GM23338 (cell line): ENCODE measurements around the gene NPLOC4. TPM values are rescaled to one million over a fixed set of nuclear protein-coding genes. Genes with fewer than 3 reads are reported as not detected.

Source experiments
- ATAC-seq: fragments of 200-7000 bp; cut with Tn5 transposase; 3 replicates; pipeline ENCODE4 v1.9.1; 2020
- DNase-seq: peaks from one replicate; pipeline ENCODE4 v3.0.0-alpha.2; 2015; ENCODE audit warnings: low spot score
- H2AFZ ChIP-seq: fragments of 200-600 bp; sonication (generic); 2 replicates; pipeline ENCODE4 v1.8.0; 2016; ENCODE audit warnings: antibody characterized with exemption, mild to moderate bottlenecking, moderate library complexity
- H3F3A ChIP-seq: fragments of 200-600 bp; sonication (generic); replicated peaks from 2 replicates; pipeline ENCODE4 v1.8.0; 2017; ENCODE audit warnings: antibody characterized with exemption, mixed run types, low read depth
- H3K27ac ChIP-seq: fragments of 200-600 bp; sonication (generic); 2 replicates; pipeline ENCODE4 v1.6.1; 2016; ENCODE audit warnings: low read depth
- H3K27me3 ChIP-seq: fragments of 200-600 bp; sonication (generic); 2 replicates; pipeline ENCODE4 v1.8.0; 2016; ENCODE audit warnings: mild to moderate bottlenecking, mixed run types, moderate library complexity; ENCODE audit not compliant: insufficient read depth
- H3K36me3 ChIP-seq: fragments of 200-600 bp; sonication (generic); 2 replicates; pipeline ENCODE4 v1.8.0; 2016; ENCODE audit warnings: mild to moderate bottlenecking; ENCODE audit not compliant: insufficient read depth
- H3K4me1 ChIP-seq: fragments of 200-600 bp; sonication (generic); 2 replicates; pipeline ENCODE4 v1.8.0; 2016; ENCODE audit warnings: mild to moderate bottlenecking, moderate library complexity; ENCODE audit not compliant: insufficient read depth
- H3K4me2 ChIP-seq: fragments of 200-600 bp; sonication (generic); 2 replicates; pipeline ENCODE4 v1.7.1; 2017; ENCODE audit warnings: mixed run types
- H3K4me3 ChIP-seq: fragments of 200-600 bp; sonication (generic); 2 replicates; pipeline ENCODE4 v1.6.1; 2016; ENCODE audit warnings: mixed run types
- H3K79me2 ChIP-seq: fragments of 200-600 bp; sonication (generic); replicated peaks from 2 replicates; pipeline ENCODE4 v1.8.0; 2017; ENCODE audit warnings: mild to moderate bottlenecking; ENCODE audit not compliant: insufficient read depth
- H3K9me2 ChIP-seq: fragments of 200-600 bp; sonication (generic); 2 replicates; pipeline ENCODE4 v1.8.0; 2017; ENCODE audit not compliant: insufficient read depth
- H4K20me1 ChIP-seq: fragments of 200-600 bp; sonication (generic); replicated peaks from 2 replicates; pipeline ENCODE4 v1.8.0; 2017; ENCODE audit warnings: mild to moderate bottlenecking; ENCODE audit not compliant: insufficient read depth
- H3K27ac Mint-ChIP-seq: 2 replicates; pipeline ENCODE4 v1.8.0; 2020; ENCODE audit warnings: inconsistent platforms, mild to moderate bottlenecking, moderate library complexity, mixed read lengths
- H3K27me3 Mint-ChIP-seq: 3 replicates; pipeline ENCODE4 v1.8.0; 2022; ENCODE audit warnings: low read depth, mild to moderate bottlenecking, moderate library complexity, mixed read lengths, inconsistent platforms; ENCODE audit not compliant: insufficient read depth, poor library complexity
- H3K36me3 Mint-ChIP-seq: 3 replicates; pipeline ENCODE4 v1.8.0; 2021; ENCODE audit warnings: low read depth, mild to moderate bottlenecking, inconsistent platforms, moderate library complexity, mixed read lengths
- H3K4me1 Mint-ChIP-seq: 3 replicates; pipeline ENCODE4 v1.8.0; 2020; ENCODE audit warnings: mild to moderate bottlenecking, inconsistent platforms, mixed read lengths
- H3K4me3 Mint-ChIP-seq: 3 replicates; pipeline ENCODE4 v1.8.0; 2021; ENCODE audit warnings: moderate library complexity, mild to moderate bottlenecking, inconsistent platforms, mixed read lengths
- H3K9me3 Mint-ChIP-seq: 3 replicates; pipeline ENCODE4 v1.8.0; 2020; ENCODE audit warnings: moderate library complexity, mild to moderate bottlenecking, inconsistent platforms, mixed read lengths
- CREB1 ChIP-seq: fragments of 250-450 bp; sonication (Bioruptor Pico); IDR thresholded peaks from 2 replicates; pipeline ENCODE4 v1.5.0; 2020; ENCODE audit warnings: low read depth, mild to moderate bottlenecking, moderate library complexity
- CTCF ChIP-seq, 2 experiments: fragments of 200-600 bp in 1 of 2; sonication (generic) in 1 of 2; conservative IDR thresholded peaks; 2 replicates each; pipeline versions ENCODE4 v1.5.1 to v1.6.1; 2016 to 2017; ENCODE audit warnings: antibody characterized with exemption in 2 of 2, low read depth in 2 of 2, mild to moderate bottlenecking in 2 of 2, moderate library complexity in 1 of 2
- ETS1 ChIP-seq: IDR thresholded peaks from 2 replicates; pipeline ENCODE4 v1.6.1; 2016; ENCODE audit warnings: antibody characterized with exemption
- EZH2 ChIP-seq: fragments of 200-600 bp; sonication (generic); IDR thresholded peaks from one replicate; pipeline ENCODE4 v1.8.0; 2017; ENCODE audit warnings: antibody characterized with exemption, mild to moderate bottlenecking, low read depth; ENCODE audit not compliant: unreplicated experiment
- EZH2phosphoT487 ChIP-seq: fragments of 200-600 bp; sonication (generic); IDR thresholded peaks from one replicate; pipeline ENCODE4 v1.8.1; 2018; ENCODE audit warnings: antibody characterized with exemption; ENCODE audit not compliant: unreplicated experiment
- JUNB ChIP-seq: IDR thresholded peaks from one replicate; pipeline ENCODE4 v1.6.1; 2016; ENCODE audit warnings: antibody characterized with exemption; ENCODE audit not compliant: unreplicated experiment
- NANOG ChIP-seq: IDR thresholded peaks from 2 replicates; pipeline ENCODE4 v1.6.1; 2016; ENCODE audit warnings: antibody characterized with exemption, borderline replicate concordance
- POLR2AphosphoS5 ChIP-seq: IDR thresholded peaks from 2 replicates; pipeline ENCODE4 v1.6.1; 2016; ENCODE audit warnings: antibody characterized with exemption, low read depth
- REST ChIP-seq: IDR thresholded peaks from one replicate; pipeline ENCODE4 v1.6.1; 2018; ENCODE audit warnings: antibody characterized with exemption; ENCODE audit not compliant: unreplicated experiment
- STAT1 ChIP-seq: IDR thresholded peaks from one replicate; pipeline ENCODE4 v1.6.1; 2016; ENCODE audit warnings: antibody characterized with exemption; ENCODE audit not compliant: unreplicated experiment
- ZNF114 ChIP-seq: fragments of 250-450 bp; sonication (Bioruptor Pico); IDR thresholded peaks from 2 replicates; pipeline ENCODE4 v1.5.0; 2020; ENCODE audit warnings: mild to moderate bottlenecking, moderate library complexity
- ZNF331 ChIP-seq: fragments of 250-450 bp; sonication (Bioruptor Pico); IDR thresholded peaks from 2 replicates; pipeline ENCODE4 v1.5.0; 2020; ENCODE audit warnings: low read depth, mild to moderate bottlenecking, moderate library complexity
- ZNF462 ChIP-seq: fragments of 250-450 bp; sonication (Bioruptor Pico); IDR thresholded peaks from 2 replicates; pipeline ENCODE4 v1.5.0; 2020; ENCODE audit warnings: mild to moderate bottlenecking, moderate library complexity
- polyA plus RNA-seq: library from polyadenylated mRNA; unstranded; fragments of >200 nt; fragmentation: Nextera tagmentation; extraction: Ambion mirVana; gene quantifications from 2 replicates; pipeline ENCODE4 v1.2.1, GENCODE V29; 2016
- total RNA-seq: library from RNA; depleted of rRNA; stranded (reverse); fragments of >200 nt; shearing (Covaris generic); gene quantifications from 2 replicates; pipeline ENCODE4 v1.2.3, GENCODE V29; 2014

Gene NPLOC4
- total and polyA plus RNA-seq, 2 experiments from 2014 or later: 24.1 to 79.1 TPM

- Mint-ChIP-seq H3K27ac (peak overlapping the region; percentile 94), H3K9me3 (no peaks in the 10 kb centered on the region), H3K36me3 (peaks cover 41% of the 10 kb centered on the region), H3K4me3 (peak overlapping the region; percentile 89), H3K4me1 (peaks cover 22% of the 10 kb centered on the region), H3K27me3 (peaks cover 23% of the 10 kb centered on the region)
- no peaks in the 10 kb centered on the region; the same call in 1 of the 2 replicates for H3K36me3 ChIP-seq
- no peaks in the 10 kb centered on the region for H3K9me2 ChIP-seq
- H4K20me1 ChIP-seq: no peaks in the 10 kb centered on the region; the same call in 1 of the 2 replicates
- peak overlapping the region; percentile 99 for H3K4me3 ChIP-seq
- H2AFZ ChIP-seq: no peak overlapping the region
- H3K27ac ChIP-seq: peak overlapping the region; percentile 61; the same call in 1 of the 2 replicates
- peaks cover 15% of the 10 kb centered on the region for H3F3A ChIP-seq
- no peak for TF ChIP-seq ETS1
- no peak for TF ChIP-seq JUNB
- no peak for TF ChIP-seq ZNF462
- TF ChIP-seq CREB1: no peak
- no peak for TF ChIP-seq STAT1
- no peak for TF ChIP-seq POLR2AphosphoS5
- TF ChIP-seq CTCF (conservative IDR thresholded peaks at IDR 0.05; ENCODE audit: low read depth in 2 of 2): no peak
- no peak for TF ChIP-seq NANOG
- no peak for TF ChIP-seq EZH2
- TF ChIP-seq EZH2phosphoT487: no peak
- no peak for TF ChIP-seq ZNF331 (CRISPR knock-in tag)
- TF ChIP-seq ZNF114 (CRISPR knock-in tag): no peak
- no peak for TF ChIP-seq REST
- ATAC-seq (no peak), DNase-seq (no peak)
- H3K4me1 ChIP-seq: peaks cover 8% of the 10 kb centered on the region; the same call in 1 of the 2 replicates
- no peaks in the 10 kb centered on the region for H3K27me3 ChIP-seq
- H3K4me2 ChIP-seq: peak overlapping the region; percentile 97
- peaks cover 23% of the 10 kb centered on the region for H3K79me2 ChIP-seq
Observed at GRCh38 chr17:81553616-81554181, 83.2 kb downstream of the NPLOC4 start.
